Measurements from ENCODE around the gene OR1E1. TPM values are rescaled to one million over a fixed set of nuclear protein-coding genes. Genes with fewer than 3 reads are reported as not detected.
"Not testable (repeated sequence)": the region's sequence is repeated elsewhere in the genome, so short reads cannot be mapped to it uniquely, and the experiment has no call there.

The OR1E1 gene
- total and polyA plus RNA-seq, 8 donors = not detected

GRCh38 chr17:3433741-3434140 lies 35.5 kb upstream of the OR1E1 start, which contains the start of gene OR1E2:
Gene OR1E2, minus strand, starts transcription at chr17:3433841. Its CDS starts 0 bp downstream, at chr17:3433841.
- no peaks in the 10 kb centered on the region for H3K36me3 ChIP-seq
- H3K9me3 ChIP-seq = peaks cover 0 to 7% (median 0%) of the 10 kb centered on the region in 4 donors
- H3K4me3 ChIP-seq = no peak within 1 kb of the TSS
- no peaks in the 10 kb centered on the region for H3K27me3 ChIP-seq
- H3K27ac ChIP-seq = no peak within 1 kb of the TSS
- H3K4me1 ChIP-seq = no peaks in the 10 kb centered on the region
- WGBS, 5 donors = 64 to 74% (median 72%) methylated on average over 3 of the region's 3 CpGs
- no peak for DNase-seq
- no peak for TF ChIP-seq POLR2A (IDR thresholded peaks at IDR 0.05)
- TF ChIP-seq CTCF (IDR thresholded peaks at IDR 0.05) = no peak
- TF ChIP-seq EP300 (IDR thresholded peaks at IDR 0.05) = no peak
- TF ChIP-seq POLR2AphosphoS5 (IDR thresholded peaks at IDR 0.05) = no peak
- intact Hi-C loops (cut with DNase I; ENCODE audit: low total_unique reads) = no loop called here

- H3K36me3 ChIP-seq; H3K4me1 ChIP-seq; H3K4me3 ChIP-seq; H3K27ac ChIP-seq; H3K27me3 ChIP-seq; H3K9me3 ChIP-seq; intact Hi-C loops (cut with DNase I; ENCODE audit: low total_unique reads): not testable (repeated sequence)
- peak in 1 of 2 donors; percentile 41 for DNase-seq
- WGBS, 5 donors = 26 to 36% (median 32%) methylated on average over 7 of the region's 7 CpGs
Measured at GRCh38 chr17:3433215-3433614, 35.0 kb upstream of the OR1E1 start.

GRCh38 chr17:3418222-3418621 lies 20.0 kb upstream of the OR1E1 start:
- Histone ChIP-seq H3K27ac (no peak overlapping the region), H3K4me1 (no peaks in the 10 kb centered on the region), H3K4me3 (no peak overlapping the region), H3K9me3 (no peaks in the 10 kb centered on the region), H3K27me3 (no peaks in the 10 kb centered on the region), H3K36me3 (no peaks in the 10 kb centered on the region)
- no peak for DNase-seq
- 54 to 77% (median 68%) methylated on average over 2 of the region's 2 CpGs for WGBS, 5 donors
- intact Hi-C loops (cut with DNase I; ENCODE audit: low total_unique reads) = no loop called here
- no peak for TF ChIP-seq CTCF (IDR thresholded peaks at IDR 0.05)
- no peak for TF ChIP-seq POLR2A (IDR thresholded peaks at IDR 0.05)
- TF ChIP-seq EP300 (IDR thresholded peaks at IDR 0.05) = no peak
- TF ChIP-seq POLR2AphosphoS5 (IDR thresholded peaks at IDR 0.05) = no peak

GRCh38 chr17:3415610-3416009 lies 17.4 kb upstream of the OR1E1 start:
- H3K27me3 ChIP-seq = no peaks in the 10 kb centered on the region
- intact Hi-C loops (cut with DNase I; ENCODE audit: low total_unique reads) = no loop called here
- WGBS, 5 donors = 75 to 86% (median 81%) methylated on average over 5 of the region's 5 CpGs
- H3K4me1 ChIP-seq = no peaks in the 10 kb centered on the region
- H3K36me3 ChIP-seq = no peaks in the 10 kb centered on the region
- no peak overlapping the region for H3K4me3 ChIP-seq
- no peaks in the 10 kb centered on the region for H3K9me3 ChIP-seq
- TF ChIP-seq CTCF (IDR thresholded peaks at IDR 0.05) (no peak), EP300 (IDR thresholded peaks at IDR 0.05) (no peak), POLR2AphosphoS5 (IDR thresholded peaks at IDR 0.05) (no peak), POLR2A (IDR thresholded peaks at IDR 0.05) (no peak)
- no peak overlapping the region for H3K27ac ChIP-seq
- no peak for DNase-seq

- H3K4me1 ChIP-seq; DNase-seq; H3K4me3 ChIP-seq; H3K36me3 ChIP-seq; H3K27me3 ChIP-seq; intact Hi-C loops (cut with DNase I; ENCODE audit: low total_unique reads); H3K27ac ChIP-seq: not testable (repeated sequence)
- peaks cover 0 to 17% (median 13%) of the 10 kb centered on the region in 4 donors for H3K9me3 ChIP-seq
- WGBS, 5 donors = 73 to 100% methylated on average over 1 to 4 of the region's 16 CpGs; no CpG with 5 or more reads in 3 of the 5 donors
Measured at GRCh38 chr17:3412216-3412615, 14.0 kb upstream of the OR1E1 start.

All from stomach (tissue), 9 donors.